HepG2 (cell line): ENCODE measurements around the gene OGFOD3. TPM values are rescaled to one million over a fixed set of nuclear protein-coding genes. Genes with fewer than 3 reads are reported as not detected.

ENCODE experiments used
- BHLHE40 ChIP-seq: IDR thresholded peaks from 2 replicates; pipeline ENCODE4 v1.6.1; 2011; ENCODE audit warnings: low read length, improper control_type of control experiment
- BORCS8-MEF2B ChIP-seq: sonication (generic); formaldehyde crosslinking; IDR thresholded peaks from 2 replicates; pipeline ENCODE4 v1.8.0; 2022; ENCODE audit warnings: mild to moderate bottlenecking, missing genetic modification reagents
- CHD4 ChIP-seq: fragments of 200-600 bp; sonication (generic); IDR thresholded peaks from 2 replicates; pipeline ENCODE4 v1.7.0; 2017; ENCODE audit warnings: mild to moderate bottlenecking, low read length, borderline replicate concordance
- HOXA3 ChIP-seq: sonication (generic); formaldehyde crosslinking; IDR thresholded peaks from 2 replicates; pipeline ENCODE4 v1.5.0; 2020; ENCODE audit warnings: missing genetic modification reagents
- IRF2 ChIP-seq: IDR thresholded peaks from 2 replicates; pipeline ENCODE4 v1.6.1; 2018; ENCODE audit warnings: missing genetic modification reagents, missing compliant biosample characterization
- KLF16 ChIP-seq, 2 experiments: sonication (generic) in 1 of 2; formaldehyde crosslinking in 1 of 2; IDR thresholded peaks; 2 replicates each; pipeline versions ENCODE4 v1.6.1 to v1.8.0; 2016 to 2023; ENCODE audit warnings: missing genetic modification reagents in 2 of 2, missing compliant biosample characterization in 1 of 2
- MBNL3 ChIP-seq: fragments of 250-450 bp; sonication (Bioruptor Pico); conservative IDR thresholded peaks from 2 replicates; pipeline ENCODE4 v1.8.0; 2022; ENCODE audit warnings: mild to moderate bottlenecking, inconsistent platforms
- NFE2L2 ChIP-seq: fragments of 150-350 bp; IDR thresholded peaks from 2 replicates; pipeline ENCODE4 v1.6.1; 2014; ENCODE audit warnings: low read length
- NFKBIZ ChIP-seq: IDR thresholded peaks from 2 replicates; pipeline ENCODE4 v1.6.1; 2018; ENCODE audit warnings: missing genetic modification reagents, missing compliant biosample characterization
- PHF21A ChIP-seq: sonication (generic); formaldehyde crosslinking; IDR thresholded peaks from 2 replicates; pipeline ENCODE4 v1.5.0; 2020; ENCODE audit warnings: mild to moderate bottlenecking, missing genetic modification reagents
- ZC3H4 ChIP-seq: sonication (generic); formaldehyde crosslinking; IDR thresholded peaks from 2 replicates; pipeline ENCODE4 v1.4.0; 2020; ENCODE audit warnings: missing genetic modification reagents, borderline replicate concordance
- ZNF317 ChIP-seq: sonication (generic); formaldehyde crosslinking; IDR thresholded peaks from 2 replicates; pipeline ENCODE4 v1.5.0; 2020; ENCODE audit warnings: mild to moderate bottlenecking, missing genetic modification reagents
- ZNF558 ChIP-seq: sonication (generic); formaldehyde crosslinking; IDR thresholded peaks from 2 replicates; pipeline ENCODE4 v1.9.0; 2022; ENCODE audit warnings: mild to moderate bottlenecking, missing genetic modification reagents, borderline replicate concordance
- ZNF660 ChIP-seq: sonication (generic); formaldehyde crosslinking; IDR thresholded peaks from 2 replicates; pipeline ENCODE4 v1.5.1; 2020; ENCODE audit warnings: mild to moderate bottlenecking, low read depth, missing genetic modification reagents, borderline replicate concordance
- ZNF772 ChIP-seq: sonication (generic); formaldehyde crosslinking; IDR thresholded peaks from 2 replicates; pipeline ENCODE4 v1.5.0; 2020; ENCODE audit warnings: mild to moderate bottlenecking, missing genetic modification reagents
- ZNF816 ChIP-seq: sonication (generic); formaldehyde crosslinking; IDR thresholded peaks from 2 replicates; pipeline ENCODE4 v1.8.0; 2022; ENCODE audit warnings: missing genetic modification reagents, mild to moderate bottlenecking, borderline replicate concordance
- polyA plus RNA-seq, 8 experiments: library from polyadenylated mRNA; depleted of rRNA in 3 of 8; stranded (reverse) in 7 of 8; unstranded in 1 of 8; fragments of >200 nt; fragmentation: Illumina TruSeq in 4 of 8; extraction: Trizol in 4 of 8; gene quantifications; 2 replicates each; pipeline versions ENCODE4 v1.2.1 to v1.2.3, GENCODE V29; 2011 to 2016; ENCODE audit warnings: low read depth in 4 of 8, missing spikeins in 1 of 8, mixed read lengths in 1 of 8; ENCODE audit not compliant: insufficient read depth in 1 of 8
- total RNA-seq, 5 experiments: library from RNA; depleted of rRNA; stranded (reverse); fragments of >200 nt; fragmentation: Illumina TruSeq; extraction: Trizol; gene quantifications; 2 replicates each; pipeline ENCODE4 v1.2.3, GENCODE V29; 2016; ENCODE audit warnings: low read depth in 1 of 5
- TF ChIP-seq, protein P1 (sequence below): sonication (generic); formaldehyde crosslinking; IDR thresholded peaks from 2 replicates; pipeline ENCODE4 v1.8.0; 2022; ENCODE audit warnings: missing genetic modification reagents, mild to moderate bottlenecking, inconsistent platforms, borderline replicate concordance
- TF ChIP-seq, protein P2 (sequence below): sonication (generic); formaldehyde crosslinking; IDR thresholded peaks from 2 replicates; pipeline ENCODE4 v1.4.0; 2020; ENCODE audit warnings: missing genetic modification reagents
- TF ChIP-seq, protein P3 (sequence below): sonication (generic); formaldehyde crosslinking; IDR thresholded peaks from 2 replicates; pipeline ENCODE4 v1.4.0; 2020; ENCODE audit warnings: missing genetic modification reagents
- TF ChIP-seq, protein P4 (sequence below): sonication (generic); formaldehyde crosslinking; IDR thresholded peaks from 2 replicates; pipeline ENCODE4 v1.4.0; 2020; ENCODE audit warnings: missing genetic modification reagents, borderline replicate concordance
- TF ChIP-seq, protein P5 (sequence below): sonication (generic); formaldehyde crosslinking; IDR thresholded peaks from 2 replicates; pipeline ENCODE4 v1.8.0; 2022; ENCODE audit warnings: low read depth, missing genetic modification reagents
- TF ChIP-seq, protein P6 (sequence below): IDR thresholded peaks from 2 replicates; pipeline ENCODE4 v1.6.1; 2012; ENCODE audit warnings: inconsistent platforms

The OGFOD3 gene
- total and polyA plus RNA-seq, 2 of the 13 experiments (the other 11 are each of a cell fraction or from before 2014, with no cell fraction given) = 40.0 to 42.1 TPM

DNA sequence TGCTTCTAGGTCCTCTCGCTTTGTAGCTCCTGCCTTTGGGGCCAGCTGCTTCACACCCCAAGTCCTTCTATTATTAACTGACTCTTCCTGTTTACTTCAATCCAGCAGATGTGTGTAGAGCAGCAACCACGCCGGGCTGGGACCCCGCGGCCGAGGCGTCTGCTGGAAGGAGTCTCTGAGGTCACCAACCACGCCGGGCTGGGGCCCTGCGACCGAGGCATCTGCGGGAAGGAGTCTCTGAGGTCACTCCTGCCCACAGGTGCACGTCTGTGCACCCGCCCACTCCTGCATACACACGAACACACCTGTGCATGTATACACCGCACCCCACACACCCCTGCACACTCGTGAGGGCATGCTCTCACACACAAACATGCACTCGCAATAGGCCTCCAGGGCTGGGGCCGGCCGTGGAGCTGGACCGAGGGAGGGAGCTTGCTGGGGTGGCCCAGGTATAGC is 67.1 kb downstream of the OGFOD3 start (continued):
- TF ChIP-seq, protein P1, sequence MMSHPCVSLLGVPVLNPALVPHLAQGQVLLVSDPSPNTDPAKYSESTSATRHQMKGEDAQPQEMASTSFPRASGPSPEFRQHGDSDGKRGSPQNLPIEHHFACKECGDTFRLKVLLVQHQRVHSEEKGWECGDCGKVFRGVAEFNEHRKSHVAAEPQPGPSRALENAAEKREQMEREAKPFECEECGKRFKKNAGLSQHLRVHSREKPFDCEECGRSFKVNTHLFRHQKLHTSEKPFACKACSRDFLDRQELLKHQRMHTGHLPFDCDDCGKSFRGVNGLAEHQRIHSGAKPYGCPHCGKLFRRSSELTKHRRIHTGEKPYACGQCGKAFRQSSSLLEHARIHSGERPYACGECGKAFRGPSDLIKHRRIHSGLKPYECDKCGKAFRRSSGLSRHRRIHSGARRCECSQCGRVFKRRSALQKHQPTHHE (CRISPR knock-in tag) = no peak
- TF ChIP-seq PHF21A (CRISPR knock-in tag) (no peak), ZNF816 (no peak), HOXA3 (no peak), MBNL3 (no peak), ZNF558 (no peak), NFE2L2 (no peak), CHD4 (0 out of 2 replicates have a peak, but pooled peaks have one; percentile 9), ZNF317 (CRISPR knock-in tag) (0 out of 2 replicates have a peak, but pooled peaks have one; percentile 18), ZNF772 (no peak), KLF16 (CRISPR knock-in tag; IDR thresholded peaks at IDR 0.05) (no peak), IRF2 (CRISPR knock-in tag) (peak; percentile 24; the same call in 1 of the 2 replicates), BORCS8-MEF2B (CRISPR knock-in tag) (no peak), BHLHE40 (no peak), ZC3H4 (CRISPR knock-in tag) (no peak), NFKBIZ (CRISPR knock-in tag) (0 out of 2 replicates have a peak, but pooled peaks have one; percentile 9), ZNF660 (CRISPR knock-in tag) (no peak)
- TF ChIP-seq, protein P2, sequence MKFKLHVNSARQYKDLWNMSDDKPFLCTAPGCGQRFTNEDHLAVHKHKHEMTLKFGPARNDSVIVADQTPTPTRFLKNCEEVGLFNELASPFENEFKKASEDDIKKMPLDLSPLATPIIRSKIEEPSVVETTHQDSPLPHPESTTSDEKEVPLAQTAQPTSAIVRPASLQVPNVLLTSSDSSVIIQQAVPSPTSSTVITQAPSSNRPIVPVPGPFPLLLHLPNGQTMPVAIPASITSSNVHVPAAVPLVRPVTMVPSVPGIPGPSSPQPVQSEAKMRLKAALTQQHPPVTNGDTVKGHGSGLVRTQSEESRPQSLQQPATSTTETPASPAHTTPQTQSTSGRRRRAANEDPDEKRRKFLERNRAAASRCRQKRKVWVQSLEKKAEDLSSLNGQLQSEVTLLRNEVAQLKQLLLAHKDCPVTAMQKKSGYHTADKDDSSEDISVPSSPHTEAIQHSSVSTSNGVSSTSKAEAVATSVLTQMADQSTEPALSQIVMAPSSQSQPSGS = no peak
- TF ChIP-seq, protein P3, sequence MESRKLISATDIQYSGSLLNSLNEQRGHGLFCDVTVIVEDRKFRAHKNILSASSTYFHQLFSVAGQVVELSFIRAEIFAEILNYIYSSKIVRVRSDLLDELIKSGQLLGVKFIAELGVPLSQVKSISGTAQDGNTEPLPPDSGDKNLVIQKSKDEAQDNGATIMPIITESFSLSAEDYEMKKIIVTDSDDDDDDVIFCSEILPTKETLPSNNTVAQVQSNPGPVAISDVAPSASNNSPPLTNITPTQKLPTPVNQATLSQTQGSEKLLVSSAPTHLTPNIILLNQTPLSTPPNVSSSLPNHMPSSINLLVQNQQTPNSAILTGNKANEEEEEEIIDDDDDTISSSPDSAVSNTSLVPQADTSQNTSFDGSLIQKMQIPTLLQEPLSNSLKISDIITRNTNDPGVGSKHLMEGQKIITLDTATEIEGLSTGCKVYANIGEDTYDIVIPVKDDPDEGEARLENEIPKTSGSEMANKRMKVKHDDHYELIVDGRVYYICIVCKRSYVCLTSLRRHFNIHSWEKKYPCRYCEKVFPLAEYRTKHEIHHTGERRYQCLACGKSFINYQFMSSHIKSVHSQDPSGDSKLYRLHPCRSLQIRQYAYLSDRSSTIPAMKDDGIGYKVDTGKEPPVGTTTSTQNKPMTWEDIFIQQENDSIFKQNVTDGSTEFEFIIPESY = no peak
- TF ChIP-seq, protein P4, sequence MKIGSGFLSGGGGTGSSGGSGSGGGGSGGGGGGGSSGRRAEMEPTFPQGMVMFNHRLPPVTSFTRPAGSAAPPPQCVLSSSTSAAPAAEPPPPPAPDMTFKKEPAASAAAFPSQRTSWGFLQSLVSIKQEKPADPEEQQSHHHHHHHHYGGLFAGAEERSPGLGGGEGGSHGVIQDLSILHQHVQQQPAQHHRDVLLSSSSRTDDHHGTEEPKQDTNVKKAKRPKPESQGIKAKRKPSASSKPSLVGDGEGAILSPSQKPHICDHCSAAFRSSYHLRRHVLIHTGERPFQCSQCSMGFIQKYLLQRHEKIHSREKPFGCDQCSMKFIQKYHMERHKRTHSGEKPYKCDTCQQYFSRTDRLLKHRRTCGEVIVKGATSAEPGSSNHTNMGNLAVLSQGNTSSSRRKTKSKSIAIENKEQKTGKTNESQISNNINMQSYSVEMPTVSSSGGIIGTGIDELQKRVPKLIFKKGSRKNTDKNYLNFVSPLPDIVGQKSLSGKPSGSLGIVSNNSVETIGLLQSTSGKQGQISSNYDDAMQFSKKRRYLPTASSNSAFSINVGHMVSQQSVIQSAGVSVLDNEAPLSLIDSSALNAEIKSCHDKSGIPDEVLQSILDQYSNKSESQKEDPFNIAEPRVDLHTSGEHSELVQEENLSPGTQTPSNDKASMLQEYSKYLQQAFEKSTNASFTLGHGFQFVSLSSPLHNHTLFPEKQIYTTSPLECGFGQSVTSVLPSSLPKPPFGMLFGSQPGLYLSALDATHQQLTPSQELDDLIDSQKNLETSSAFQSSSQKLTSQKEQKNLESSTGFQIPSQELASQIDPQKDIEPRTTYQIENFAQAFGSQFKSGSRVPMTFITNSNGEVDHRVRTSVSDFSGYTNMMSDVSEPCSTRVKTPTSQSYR = no peak
- TF ChIP-seq, protein P5, sequence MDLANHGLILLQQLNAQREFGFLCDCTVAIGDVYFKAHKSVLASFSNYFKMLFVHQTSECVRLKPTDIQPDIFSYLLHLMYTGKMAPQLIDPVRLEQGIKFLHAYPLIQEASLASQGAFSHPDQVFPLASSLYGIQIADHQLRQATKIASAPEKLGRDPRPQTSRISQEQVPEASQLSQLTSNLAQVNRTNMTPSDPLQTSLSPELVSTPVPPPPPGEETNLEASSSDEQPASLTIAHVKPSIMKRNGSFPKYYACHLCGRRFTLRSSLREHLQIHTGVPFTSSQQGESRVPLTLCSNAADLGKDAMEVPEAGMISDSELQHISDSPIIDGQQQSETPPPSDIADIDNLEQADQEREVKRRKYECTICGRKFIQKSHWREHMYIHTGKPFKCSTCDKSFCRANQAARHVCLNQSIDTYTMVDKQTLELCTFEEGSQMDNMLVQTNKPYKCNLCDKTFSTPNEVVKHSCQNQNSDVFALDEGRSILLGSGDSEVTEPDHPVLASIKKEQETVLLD (CRISPR knock-in tag) = no peak
- TF ChIP-seq, protein P6, sequence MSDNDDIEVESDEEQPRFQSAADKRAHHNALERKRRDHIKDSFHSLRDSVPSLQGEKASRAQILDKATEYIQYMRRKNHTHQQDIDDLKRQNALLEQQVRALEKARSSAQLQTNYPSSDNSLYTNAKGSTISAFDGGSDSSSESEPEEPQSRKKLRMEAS = peak; percentile 27
